H7 (cell line): ENCODE measurements around the gene NPR3. TPM values are rescaled to one million over a fixed set of nuclear protein-coding genes. Genes with fewer than 3 reads are reported as not detected.

Source experiments
- DNase-seq: peaks from one replicate; pipeline ENCODE4 v3.0.0; 2012
- H3K27me3 ChIP-seq: 2 replicates; pipeline ENCODE4 v1.6.0; 2011; ENCODE audit warnings: mild to moderate bottlenecking, low read length; ENCODE audit not compliant: control insufficient read depth, insufficient read depth
- H3K36me3 ChIP-seq: replicated peaks from 2 replicates; pipeline ENCODE4 v1.5.1; 2011; ENCODE audit warnings: low read length; ENCODE audit not compliant: control insufficient read depth, insufficient read depth
- H3K4me3 ChIP-seq: 2 replicates; pipeline ENCODE4 v1.5.1; 2011; ENCODE audit warnings: low read depth, mild to moderate bottlenecking, control low read depth, low read length, moderate library complexity; ENCODE audit not compliant: insufficient read depth
- total RNA-seq: library from RNA; depleted of rRNA; stranded (reverse); fragments of >200 nt; shearing (Covaris generic); gene quantifications from 2 replicates; pipeline ENCODE4 v1.2.3, GENCODE V29; 2014

The NPR3 gene
- total RNA-seq, 1 experiment from 2014 or later, result 0.07 TPM

- Histone ChIP-seq H3K36me3 (no peaks in the 10 kb centered on the region), H3K27me3 (no peaks in the 10 kb centered on the region), H3K4me3 (no peak overlapping the region)
- no peak for DNase-seq
These were observed 54.1 kb downstream of the NPR3 start for GRCh38 chr5:32765266-32765665.

- DNase-seq, result no peak
- Histone ChIP-seq H3K27me3 (no peaks in the 10 kb centered on the region), H3K4me3 (no peak overlapping the region)
These were observed 56.9 kb downstream of the NPR3 start for GRCh38 chr5:32767948-32768467.

DNA sequence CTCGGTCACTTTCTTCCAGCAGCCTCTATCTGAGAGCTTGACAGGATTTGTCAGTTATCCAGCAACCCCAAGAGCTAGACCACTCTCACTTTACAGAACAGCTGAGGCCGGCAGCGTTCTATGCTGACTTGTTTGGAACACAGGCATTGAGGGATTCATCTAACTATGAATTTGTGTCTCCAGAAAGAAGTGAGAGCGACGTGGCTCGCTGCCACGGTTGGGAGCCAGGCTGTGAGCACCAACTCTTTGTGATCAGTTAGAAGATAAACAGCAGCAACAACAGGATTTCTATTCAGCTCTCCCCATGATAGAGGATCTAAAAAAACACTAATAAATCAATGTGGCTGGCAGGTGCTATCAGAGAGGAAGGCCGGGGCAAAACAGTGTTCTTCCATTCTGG is 58.6 kb downstream of the NPR3 start:
- Histone ChIP-seq H3K36me3 (no peaks in the 10 kb centered on the region), H3K27me3 (no peaks in the 10 kb centered on the region), H3K4me3 (no peak overlapping the region)
- DNase-seq, result no peak

More at GRCh38 chr5:32767948-32768467, 56.9 kb downstream of the NPR3 start:
- H3K36me3 ChIP-seq, result no peaks in the 10 kb centered on the region

DNA sequence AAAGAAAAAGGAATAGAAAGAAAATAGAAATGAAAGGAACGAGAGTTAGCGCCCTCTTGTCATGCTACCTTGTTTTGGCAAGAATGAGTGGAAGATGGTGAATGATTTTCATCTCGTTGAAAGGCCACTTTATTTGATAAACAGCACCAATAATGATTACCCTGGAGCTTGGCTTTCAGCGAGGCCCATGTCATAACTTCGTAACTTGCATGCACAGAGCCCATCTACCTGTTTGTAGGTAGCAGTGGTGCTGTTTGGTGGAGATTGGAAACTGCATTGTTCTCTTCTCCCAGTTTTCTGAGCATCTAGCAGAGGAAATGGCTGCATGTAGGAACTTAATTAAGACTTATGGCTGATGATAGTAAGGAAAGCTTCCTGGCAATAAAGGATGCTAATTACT is 59.3 kb downstream of the NPR3 start:
- Histone ChIP-seq H3K27me3 (no peaks in the 10 kb centered on the region), H3K4me3 (no peak overlapping the region), H3K36me3 (no peaks in the 10 kb centered on the region)
- DNase-seq, result no peak

DNA sequence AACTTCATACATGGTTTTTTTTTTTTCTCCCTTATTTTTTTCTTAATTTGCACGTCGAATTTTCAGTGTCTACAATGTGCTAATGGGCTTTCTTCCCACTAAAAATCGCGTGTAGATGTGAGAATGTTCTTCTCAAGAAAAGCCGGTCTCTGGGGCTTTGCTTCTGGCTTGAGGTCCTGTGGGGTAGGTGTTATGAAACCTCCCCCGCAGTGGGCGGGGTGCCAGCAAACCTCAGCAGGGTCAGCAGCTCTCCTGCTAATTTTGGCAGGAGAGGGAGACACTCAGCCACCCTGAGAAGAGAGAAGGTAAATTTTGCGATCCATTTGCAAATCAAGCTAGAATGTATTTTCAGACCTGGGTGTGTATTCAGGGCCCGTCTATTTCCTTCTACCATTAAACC is 59.9 kb downstream of the NPR3 start:
- H3K27me3 ChIP-seq, result no peaks in the 10 kb centered on the region
- no peak overlapping the region for H3K4me3 ChIP-seq
- H3K36me3 ChIP-seq, result no peaks in the 10 kb centered on the region
- no peak for DNase-seq

DNA sequence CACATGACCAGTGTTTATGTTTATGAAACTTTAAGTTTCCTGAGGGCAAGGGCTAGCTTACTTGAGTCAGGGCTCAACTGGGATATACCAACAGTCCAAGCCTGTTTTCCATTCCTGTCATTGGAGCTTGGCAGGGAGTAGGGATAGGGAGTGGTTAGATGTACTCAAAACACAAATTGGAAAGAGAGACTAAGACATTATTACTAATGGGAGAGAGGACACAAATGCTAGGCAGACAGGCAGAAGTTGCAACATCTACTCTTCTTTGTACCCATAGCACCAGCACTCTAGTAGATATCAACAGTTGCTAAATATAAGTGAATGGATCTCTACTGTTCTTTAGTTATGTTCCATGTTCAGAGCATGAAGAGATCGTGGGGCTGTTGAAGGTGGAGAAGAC is 62.8 kb downstream of the NPR3 start:
- Histone ChIP-seq H3K4me3 (no peak overlapping the region), H3K27me3 (no peaks in the 10 kb centered on the region), H3K36me3 (no peaks in the 10 kb centered on the region)
- no peak for DNase-seq

GRCh38 chr5:32776200-32776599 is 65.1 kb downstream of the NPR3 start:
- no peak for DNase-seq
- no peak overlapping the region for H3K4me3 ChIP-seq
- H3K36me3 ChIP-seq, result no peaks in the 10 kb centered on the region
- no peaks in the 10 kb centered on the region for H3K27me3 ChIP-seq

- Histone ChIP-seq H3K4me3 (no peak overlapping the region), H3K36me3 (no peaks in the 10 kb centered on the region), H3K27me3 (no peaks in the 10 kb centered on the region)
- no peak for DNase-seq
These were observed 66.1 kb downstream of the NPR3 start for GRCh38 chr5:32777222-32777621.

DNA sequence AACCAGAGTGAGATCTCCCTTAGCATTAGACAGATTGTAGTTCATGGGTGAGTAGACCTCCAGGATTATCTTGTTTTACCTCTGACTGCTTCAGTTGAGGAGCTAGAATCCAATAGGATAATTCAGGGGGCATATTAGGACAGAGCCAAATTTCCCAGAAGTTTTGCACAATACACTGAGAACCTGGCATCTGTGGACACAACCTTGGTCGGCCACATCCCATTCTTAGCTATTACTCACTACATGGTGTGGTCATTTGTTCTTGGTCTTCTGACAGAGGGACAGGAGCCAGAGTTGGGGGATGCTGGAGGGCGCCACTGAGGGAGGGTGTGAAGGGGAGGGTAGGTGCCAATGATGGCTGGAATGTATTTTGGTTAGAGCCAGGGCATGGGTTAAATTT is 66.6 kb downstream of the NPR3 start:
- Histone ChIP-seq H3K27me3 (no peaks in the 10 kb centered on the region), H3K36me3 (no peaks in the 10 kb centered on the region), H3K4me3 (no peak overlapping the region)
- no peak for DNase-seq

DNA sequence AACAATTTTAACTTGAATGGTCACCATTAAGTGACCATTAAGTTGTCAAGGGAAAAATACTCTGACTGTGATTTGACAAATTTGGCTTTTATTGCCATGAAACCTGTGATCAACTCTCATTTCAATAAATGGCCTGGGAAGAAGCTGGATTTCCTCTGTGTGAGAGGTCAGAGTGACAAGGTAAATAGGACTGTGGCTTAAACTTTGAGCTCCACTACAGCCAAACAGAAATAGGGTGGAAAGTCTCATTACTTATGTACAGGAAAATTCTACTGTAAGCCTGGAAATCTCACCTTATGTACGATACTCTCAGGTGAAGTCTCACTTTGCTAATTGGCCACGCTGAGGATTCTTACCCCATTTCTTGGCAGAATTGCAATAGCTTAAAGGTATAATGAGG is 67.3 kb downstream of the NPR3 start:
- no peak overlapping the region for H3K4me3 ChIP-seq
- no peak for DNase-seq
- H3K27me3 ChIP-seq, result no peaks in the 10 kb centered on the region
- no peaks in the 10 kb centered on the region for H3K36me3 ChIP-seq

DNA sequence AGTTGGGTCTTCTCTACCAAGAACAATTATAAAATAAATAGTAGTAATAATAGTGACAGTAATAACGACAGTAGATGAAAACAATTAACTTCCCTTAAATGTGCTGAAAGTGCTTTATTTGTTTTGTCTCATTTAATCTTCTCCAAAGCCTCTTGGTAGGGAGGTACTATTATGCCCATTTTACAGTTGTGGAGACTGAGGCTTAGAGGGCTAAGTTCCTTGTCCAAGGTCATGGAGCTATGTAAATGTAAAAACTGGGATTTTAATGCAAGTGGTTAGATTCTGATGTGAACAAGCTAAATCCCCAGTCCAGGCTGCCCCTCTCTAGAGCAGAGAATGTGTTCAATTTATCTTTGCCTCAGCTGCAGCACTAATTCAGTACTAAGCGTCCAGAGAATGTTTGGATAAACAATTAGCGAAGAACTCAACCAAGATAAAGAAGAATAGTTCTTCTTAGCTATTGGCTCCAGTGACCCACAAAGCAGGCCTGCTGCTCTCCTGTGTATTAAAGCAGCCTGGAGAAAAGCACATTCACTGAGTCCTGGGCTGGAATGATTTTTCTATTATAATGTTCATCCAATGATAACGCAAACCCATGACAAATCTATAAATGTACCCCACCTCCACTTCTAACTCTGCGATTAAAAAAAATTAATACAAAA is 68.8 kb downstream of the NPR3 start:
- no peak overlapping the region for H3K4me3 ChIP-seq
- no peaks in the 10 kb centered on the region for H3K36me3 ChIP-seq
- no peaks in the 10 kb centered on the region for H3K27me3 ChIP-seq
- no peak for DNase-seq

DNA sequence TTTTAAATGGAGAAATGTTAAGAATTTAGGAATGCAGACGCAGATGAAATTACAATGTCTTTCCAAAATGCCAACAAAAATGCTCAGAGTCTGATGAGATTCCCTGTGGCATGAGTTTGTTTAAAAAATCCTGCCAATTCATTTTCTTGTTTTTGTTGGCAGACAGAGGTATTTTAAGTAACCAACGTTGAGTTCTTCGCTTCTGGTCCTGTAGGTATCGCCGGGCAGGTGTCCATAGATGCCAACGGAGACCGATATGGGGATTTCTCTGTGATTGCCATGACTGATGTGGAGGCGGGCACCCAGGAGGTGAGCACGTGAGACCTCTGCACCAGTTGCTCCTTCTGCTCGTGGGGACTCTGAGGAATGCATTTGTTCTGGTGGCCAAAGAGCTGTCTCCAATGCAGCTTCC is 69.4 kb downstream of the NPR3 start:
- no peak for DNase-seq

GRCh38 chr5:32783661-32784060 is 72.5 kb downstream of the NPR3 start:
- H3K27me3 ChIP-seq, result no peaks in the 10 kb centered on the region
- no peak overlapping the region for H3K4me3 ChIP-seq
- no peak for DNase-seq
- no peaks in the 10 kb centered on the region for H3K36me3 ChIP-seq

More for the DNA sequence above, 69.4 kb downstream of the NPR3 start:
- no peaks in the 10 kb centered on the region for H3K36me3 ChIP-seq
- H3K4me3 ChIP-seq, result no peak overlapping the region
- no peaks in the 10 kb centered on the region for H3K27me3 ChIP-seq

GRCh38 chr5:32785611-32786254 is 74.6 kb downstream of the NPR3 start:
- no peak overlapping the region for H3K4me3 ChIP-seq
- DNase-seq, result no peak
- no peaks in the 10 kb centered on the region for H3K36me3 ChIP-seq
- H3K27me3 ChIP-seq, result no peaks in the 10 kb centered on the region

DNA sequence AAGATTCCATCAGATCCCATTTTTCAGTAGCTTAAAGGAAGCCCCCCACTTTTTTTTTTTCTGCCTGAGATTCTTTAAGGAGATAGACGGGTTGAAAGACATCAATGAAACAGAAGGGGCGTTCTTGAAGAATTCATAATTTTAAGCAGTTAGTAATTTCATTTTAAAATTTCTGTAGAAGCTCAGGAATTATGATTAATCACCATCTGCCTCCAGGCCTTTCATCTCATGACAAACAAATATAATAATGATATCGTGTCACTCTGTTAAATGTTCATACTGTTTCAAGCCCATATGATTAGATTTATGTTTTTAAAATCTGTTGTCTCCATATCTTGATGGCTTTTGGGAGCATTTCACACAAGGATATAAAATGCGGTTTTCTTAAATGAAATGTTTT is 75.2 kb downstream of the NPR3 start:
- Histone ChIP-seq H3K27me3 (no peaks in the 10 kb centered on the region), H3K4me3 (no peak overlapping the region), H3K36me3 (no peaks in the 10 kb centered on the region)
- DNase-seq, result no peak
